Cardiac fibroblast (primary cell): ENCODE measurements around the gene PMEPA1.

Source experiments
- DNase-seq, 2 donors: peaks; one replicate each; pipeline versions ENCODE4 v3.0.0 to v3.0.0-alpha.2; 2010; ENCODE audit warnings: low read depth in 2 of 2
- H3K4me3 ChIP-seq, 2 donors: replicated peaks in 1 of 2; 1 replicate in 1 of 2; 2 replicates in 1 of 2; pipeline ENCODE4 v1.5.1; 2011; ENCODE audit warnings: low read depth in 2 of 2, low read length in 2 of 2, mild to moderate bottlenecking in 2 of 2, moderate library complexity in 1 of 2
- CTCF ChIP-seq: IDR thresholded peaks from one replicate; pipeline ENCODE4 v1.5.1; 2011; ENCODE audit warnings: low read depth, mild to moderate bottlenecking, low read length, inconsistent platforms

Gene PMEPA1

GRCh38 chr20:57686931-57687652, 22.7 kb downstream of the PMEPA1 start:
- no peak for TF ChIP-seq CTCF
- DNase-seq, result no peak
- H3K4me3 ChIP-seq, result no peak overlapping the region

GRCh38 chr20:57685146-57685758, 24.6 kb downstream of the PMEPA1 start:
- H3K4me3 ChIP-seq, result no peak overlapping the region
- DNase-seq, result no peak
- TF ChIP-seq CTCF, result no peak

- DNase-seq, result no peak
These were observed 25.0 kb downstream of the PMEPA1 start for GRCh38 chr20:57684808-57685140.

GRCh38 chr20:57683881-57684807, 25.7 kb downstream of the PMEPA1 start:
- no peak for TF ChIP-seq CTCF
- DNase-seq, result no peak
- no peak overlapping the region for H3K4me3 ChIP-seq

More at GRCh38 chr20:57684808-57685140, 25.0 kb downstream of the PMEPA1 start:
- no peak overlapping the region for H3K4me3 ChIP-seq
- no peak for TF ChIP-seq CTCF

GRCh38 chr20:57683287-57683686, 26.5 kb downstream of the PMEPA1 start:
- H3K4me3 ChIP-seq, result no peak overlapping the region
- no peak for DNase-seq

More at GRCh38 chr20:57683287-57683686, 26.5 kb downstream of the PMEPA1 start:
- no peak for TF ChIP-seq CTCF
